Endothelial cell of umbilical vein (primary cell): Measurements from ENCODE around the gene MRPS27. TPM values are rescaled to one million over a fixed set of nuclear protein-coding genes. Genes with fewer than 3 reads are reported as not detected.

Source experiments
- BruUV-seq: library from RNA; stranded (reverse); fragments of 400-500 nt; replicated peaks from 2 replicates; lab custom pipeline; 2021; lab: Mats Ljungman, UMichigan
- CTCF ChIA-PET: fragments of 300-600, 350-600 bp; sonication (Branson Sonifier 250); formaldehyde crosslinking; loops from one replicate; lab custom pipeline; 2021; ENCODE audit warnings: antibody characterized with exemption, inconsistent platforms; lab: Charles Lee
- POLR2A ChIA-PET: fragments of 300-600, 350-600 bp; sonication (Branson Sonifier 250); formaldehyde crosslinking; loops from one replicate; lab custom pipeline; 2021; ENCODE audit warnings: antibody characterized with exemption, inconsistent platforms; lab: Charles Lee
- DNase-seq: peaks from one replicate; pipeline ENCODE4 v3.0.0-alpha.2; 2011; ENCODE audit warnings: low read depth, low spot score
- FAIRE-seq: peaks from 2 replicates; lab custom pipeline; 2011; peaks lifted over from hg19 to GRCh38; lab: Jason Lieb, UNC
- H2AFZ ChIP-seq: 2 replicates; pipeline ENCODE4 v1.6.0; 2012; ENCODE audit warnings: low read depth, low read length, control low read depth, inconsistent platforms
- H3K27ac ChIP-seq: 2 replicates; pipeline ENCODE4 v1.5.1; 2011; ENCODE audit warnings: low read depth, mild to moderate bottlenecking, control low read depth, low read length, moderate library complexity; ENCODE audit not compliant: insufficient read depth
- H3K27me3 ChIP-seq, 2 experiments: 2 replicates each; pipeline versions ENCODE4 v1.6.0 to v1.6.1; 2011; ENCODE audit warnings: low read length in 2 of 2, mixed read lengths in 1 of 2; ENCODE audit not compliant: control insufficient read depth in 2 of 2, insufficient read depth in 2 of 2
- H3K36me3 ChIP-seq, 2 experiments: 2 replicates in 1 of 2; 3 replicates in 1 of 2; pipeline ENCODE4 v1.5.1; 2011; ENCODE audit warnings: low read length in 2 of 2, mild to moderate bottlenecking in 1 of 2, moderate library complexity in 1 of 2; ENCODE audit not compliant: control insufficient read depth in 2 of 2, insufficient read depth in 2 of 2; ENCODE audit errors: extremely low read depth in 1 of 2
- H3K4me1 ChIP-seq: 3 replicates; pipeline ENCODE4 v1.5.1; 2011; ENCODE audit warnings: mild to moderate bottlenecking, low read length; ENCODE audit not compliant: control insufficient read depth, insufficient read depth; ENCODE audit errors: extremely low read depth
- H3K4me2 ChIP-seq: 2 replicates; pipeline ENCODE4 v1.6.1; 2011; ENCODE audit warnings: low read length, control low read depth, mixed read lengths; ENCODE audit not compliant: insufficient read depth
- H3K4me3 ChIP-seq, 3 experiments: fragments of 200-600 bp in 1 of 3; sonication (generic), shearing (Covaris generic) in 1 of 3; replicated peaks in 1 of 3; 2 replicates each; pipeline ENCODE4 v1.5.1; 2011 to 2016; ENCODE audit warnings: control low read depth in 3 of 3, low read length in 3 of 3, mild to moderate bottlenecking in 2 of 3, inconsistent platforms in 1 of 3, low read depth in 1 of 3, moderate library complexity in 1 of 3; ENCODE audit not compliant: insufficient read depth in 1 of 3
- H3K79me2 ChIP-seq: 2 replicates; pipeline ENCODE4 v1.6.0; 2012; ENCODE audit warnings: low read length, inconsistent platforms; ENCODE audit not compliant: control insufficient read depth, insufficient read depth
- H3K9ac ChIP-seq: replicated peaks from 2 replicates; pipeline ENCODE3; 2011; ENCODE audit warnings: low read length, control low read depth; ENCODE audit not compliant: insufficient read depth; ENCODE audit errors: extremely low read depth
- H3K9me1 ChIP-seq: replicated peaks from 3 replicates; pipeline ENCODE4 v1.6.0; 2011; ENCODE audit warnings: mild to moderate bottlenecking, low read length; ENCODE audit not compliant: control insufficient read depth, insufficient read depth; ENCODE audit errors: extremely low read depth
- H3K9me3 ChIP-seq: replicated peaks from 2 replicates; pipeline ENCODE4 v1.5.1; 2012; ENCODE audit warnings: low read length, inconsistent platforms; ENCODE audit not compliant: control insufficient read depth, insufficient read depth
- H4K20me1 ChIP-seq: replicated peaks from 2 replicates; pipeline ENCODE3; 2011; ENCODE audit warnings: mild to moderate bottlenecking, low read length; ENCODE audit not compliant: control insufficient read depth, insufficient read depth; ENCODE audit errors: extremely low read depth
- CTCF ChIP-seq, 2 donors: IDR thresholded peaks; 1 replicate in 1 of 2; 2 replicates in 1 of 2; pipeline ENCODE4 v1.5.1; 2011; ENCODE audit warnings: low read length in 2 of 2, mild to moderate bottlenecking in 2 of 2, moderate library complexity in 2 of 2, control low read depth in 1 of 2, inconsistent platforms in 1 of 2, low read depth in 1 of 2; ENCODE audit not compliant: insufficient read depth in 1 of 2; ENCODE audit errors: extremely low read depth in 1 of 2
- EZH2 ChIP-seq: IDR thresholded peaks from 2 replicates; pipeline ENCODE4 v1.6.1; 2012; ENCODE audit warnings: borderline replicate concordance, low read depth, mild to moderate bottlenecking, moderate library complexity, low read length, inconsistent platforms; ENCODE audit not compliant: severe bottlenecking
- FOS ChIP-seq: IDR thresholded peaks from 2 replicates; pipeline ENCODE4 v1.6.1; 2011; ENCODE audit warnings: mild to moderate bottlenecking, low read length, moderate library complexity, borderline replicate concordance; ENCODE audit not compliant: insufficient read depth
- GATA2 ChIP-seq: IDR thresholded peaks from 2 replicates; pipeline ENCODE4 v1.7.0; 2011; ENCODE audit warnings: low read depth, mild to moderate bottlenecking, moderate library complexity, mixed read lengths, low read length; ENCODE audit not compliant: insufficient read length, insufficient read depth
- JUN ChIP-seq: IDR thresholded peaks from 2 replicates; pipeline ENCODE4 v1.6.1; 2011; ENCODE audit warnings: borderline replicate concordance, low read depth; ENCODE audit not compliant: insufficient read length, insufficient read depth
- MAX ChIP-seq: IDR thresholded peaks from 2 replicates; pipeline ENCODE4 v1.6.1; 2011; ENCODE audit not compliant: insufficient read depth, insufficient read length
- MYC ChIP-seq: IDR thresholded peaks from one replicate; pipeline ENCODE4 v1.6.1; 2011; ENCODE audit warnings: mild to moderate bottlenecking, low read depth, low read length
- POLR2A ChIP-seq: IDR thresholded peaks from 2 replicates; pipeline ENCODE4 v1.6.1; 2012; ENCODE audit warnings: low read depth, mild to moderate bottlenecking, control low read depth, low read length
- POLR2AphosphoS5 ChIP-seq: IDR thresholded peaks from 2 replicates; pipeline ENCODE4 v1.6.1; 2012; ENCODE audit warnings: low read depth, mild to moderate bottlenecking, control low read depth, low read length, moderate library complexity; ENCODE audit not compliant: insufficient read depth
- dilution Hi-C: fragments of 300-500 bp; cut with MboI; formaldehyde crosslinking; loops from one replicate; pipeline ENCODE4 v1.15.0; 2019; ENCODE audit warnings: low sequenced_read_pairs; ENCODE audit not compliant: extremely low pct_ligation_motif_present
- intact Hi-C: fragments of 100-400 bp; cut with micrococcal nuclease; formaldehyde crosslinking; loops from one replicate; pipeline ENCODE4 v1.10.0; 2022
- polyA plus RNA-seq, 4 experiments: library from polyadenylated mRNA; depleted of rRNA in 3 of 4; stranded (reverse) in 3 of 4; unstranded in 1 of 4; fragments of >200 nt; gene quantifications; 2 replicates each; pipeline versions ENCODE4 v1.2.1 to v1.2.3, GENCODE V29; 2011 to 2012; ENCODE audit warnings: missing spikeins in 1 of 4
- total RNA-seq: library from RNA; stranded (reverse); gene quantifications from 2 replicates; pipeline ENCODE4 v1.2.3, GENCODE V29; 2021

MRPS27 gene
- total and polyA plus RNA-seq, 2 donors (not counting 3 experiments of a cell fraction or from before 2014, with no cell fraction given), result 56.0 to 67.1 TPM

- Histone ChIP-seq H3K9me1 (no peaks in the 10 kb centered on the region), H2AFZ (no peak overlapping the region), H3K36me3 (peaks cover 49 to 62% of the 10 kb centered on the region in 2 experiments), H3K9ac (no peak overlapping the region), H3K79me2 (peaks cover 30% of the 10 kb centered on the region), H3K4me3 (no peak overlapping the region), H3K27me3 (no peaks in the 10 kb centered on the region), H3K4me1 (no peaks in the 10 kb centered on the region), H3K4me2 (no peak overlapping the region), H3K9me3 (no peaks in the 10 kb centered on the region), H3K27ac (no peak overlapping the region), H4K20me1 (no peaks in the 10 kb centered on the region)
- CTCF ChIA-PET, result interaction anchor here (1.0 kb wide), 1 partner anchor 22 kb away, joined by 3 read pairs; no protein-coding TSS in a partner anchor
- BruUV-seq, result no TSS peak
- FAIRE-seq, result no peak
- TF ChIP-seq EZH2, result no peak
- no peak for TF ChIP-seq CTCF (IDR thresholded peaks at IDR 0.05; ENCODE audit: extremely low read depth in 1 of 2, insufficient read depth in 1 of 2, low read depth in 1 of 2, low read length in 2 of 2)
- dilution Hi-C loops, result no loop called here
- intact Hi-C loops, result no loop called here
- POLR2A ChIA-PET, result no interaction called here
- DNase-seq, result no peak
Measured at GRCh38 chr5:72202331-72202825, 117.7 kb downstream of the MRPS27 start.

GRCh38 chr5:72199681-72200080 is 120.4 kb downstream of the MRPS27 start:
- TF ChIP-seq POLR2AphosphoS5 (no peak), JUN (no peak), CTCF (IDR thresholded peaks at IDR 0.05; ENCODE audit: extremely low read depth in 1 of 2, insufficient read depth in 1 of 2, low read depth in 1 of 2, low read length in 2 of 2) (no peak), GATA2 (no peak), MAX (no peak), POLR2A (no peak), FOS (no peak), EZH2 (no peak), MYC (no peak)
- Histone ChIP-seq H3K36me3 (peaks cover 46 to 48% of the 10 kb centered on the region in 2 experiments), H2AFZ (no peak overlapping the region), H3K4me3 (no peak overlapping the region), H3K79me2 (peaks cover 47% of the 10 kb centered on the region), H3K27ac (no peak overlapping the region), H3K9ac (no peak overlapping the region), H3K4me2 (no peak overlapping the region), H4K20me1 (no peaks in the 10 kb centered on the region), H3K9me1 (no peaks in the 10 kb centered on the region), H3K27me3 (no peaks in the 10 kb centered on the region), H3K9me3 (no peaks in the 10 kb centered on the region), H3K4me1 (no peaks in the 10 kb centered on the region)
- CTCF ChIA-PET, result interaction anchor here (0.9 to 1.6 kb wide), 2 partner anchors 40 to 69 kb away, joined by 3 read pairs; no protein-coding TSS in a partner anchor
- intact Hi-C loops (no loop called here), dilution Hi-C loops (no loop called here)
- DNase-seq (no peak), FAIRE-seq (no peak)
- POLR2A ChIA-PET, result no interaction called here
- BruUV-seq, result no TSS peak
